GM19239 (cell line): Measurements from ENCODE around the gene CLDN20.
A peak's percentile ranks its signal among the peaks of the same experiment; 100 is the strongest.
"Not testable (repeated sequence)": the region's sequence is repeated elsewhere in the genome, so short reads cannot be mapped to it uniquely, and the experiment has no call there.

Source experiments
- DNase-seq: peaks from one replicate; pipeline ENCODE4 v3.0.0; 2011; ENCODE audit warnings: low spot score; ENCODE audit not compliant: insufficient read length
- FAIRE-seq: peaks from 2 replicates; lab custom pipeline; 2011; peaks lifted over from hg19 to GRCh38; lab: Jason Lieb, UNC

Gene CLDN20

DNA sequence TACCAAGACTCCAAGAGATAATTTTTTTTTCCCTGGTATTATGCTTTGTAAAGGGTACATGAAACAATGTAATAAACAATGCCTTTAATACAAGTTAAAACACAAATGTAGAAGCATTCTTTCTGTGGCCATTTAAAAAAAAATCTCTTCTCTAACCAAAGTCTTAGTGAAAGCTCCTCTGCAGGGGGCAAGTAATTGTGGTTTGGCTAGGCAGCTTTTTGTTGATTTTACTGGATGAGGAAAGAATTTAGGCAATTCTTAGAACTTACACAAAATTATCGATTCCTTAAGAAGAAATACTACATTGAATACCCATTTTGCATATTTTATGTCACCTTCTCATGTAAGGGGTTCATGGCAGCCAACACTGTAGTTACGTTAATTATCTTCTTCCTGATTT, 38.1 kb downstream of the CLDN20 start:
- FAIRE-seq (no peak), DNase-seq (no peak)

- DNase-seq: no peak
- no peak for FAIRE-seq
Observed at GRCh38 chr6:155303361-155303870, 39.6 kb downstream of the CLDN20 start.

DNA sequence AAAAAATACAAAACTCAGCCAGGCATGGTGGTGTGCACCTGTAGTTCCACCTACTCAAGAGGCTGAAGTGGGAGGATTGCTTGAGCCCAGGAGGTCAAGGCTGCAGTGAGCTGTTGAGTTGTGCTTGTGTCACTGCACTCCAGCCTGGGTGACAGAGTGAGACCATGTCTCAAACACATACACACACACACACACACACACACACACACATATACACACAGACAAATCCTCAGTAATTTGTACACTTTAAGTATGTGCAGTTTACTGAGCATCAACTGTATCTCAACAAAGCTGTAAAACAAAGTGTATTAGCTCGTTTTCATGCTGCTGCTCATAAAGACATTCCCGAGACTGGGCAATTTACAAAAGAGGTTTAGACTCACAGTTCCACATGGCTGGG, 43.1 kb downstream of the CLDN20 start:
- no peak for DNase-seq
- FAIRE-seq: no peak

DNA sequence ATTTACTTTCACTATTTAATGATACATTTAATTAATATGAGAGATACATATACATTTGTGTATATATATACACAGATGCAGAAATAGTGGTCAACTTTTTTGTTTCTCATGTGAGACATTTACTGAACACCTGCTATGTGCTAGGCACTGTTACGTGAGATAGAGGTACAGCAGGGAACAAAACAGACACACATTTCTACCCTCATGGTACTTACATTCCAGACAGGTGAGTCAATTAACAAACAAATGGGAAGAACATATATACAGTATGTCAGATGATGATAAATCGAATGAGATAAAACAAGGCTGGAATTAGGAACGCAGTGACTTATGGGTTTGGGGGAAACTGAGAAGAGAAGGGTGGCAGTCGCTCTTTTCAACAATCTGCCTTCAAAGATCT, 45.3 kb downstream of the CLDN20 start:
- DNase-seq: no peak
- FAIRE-seq: no peak

GRCh38 chr6:155310596-155310995, 46.8 kb downstream of the CLDN20 start:
- FAIRE-seq: no peak
- no peak for DNase-seq

DNA sequence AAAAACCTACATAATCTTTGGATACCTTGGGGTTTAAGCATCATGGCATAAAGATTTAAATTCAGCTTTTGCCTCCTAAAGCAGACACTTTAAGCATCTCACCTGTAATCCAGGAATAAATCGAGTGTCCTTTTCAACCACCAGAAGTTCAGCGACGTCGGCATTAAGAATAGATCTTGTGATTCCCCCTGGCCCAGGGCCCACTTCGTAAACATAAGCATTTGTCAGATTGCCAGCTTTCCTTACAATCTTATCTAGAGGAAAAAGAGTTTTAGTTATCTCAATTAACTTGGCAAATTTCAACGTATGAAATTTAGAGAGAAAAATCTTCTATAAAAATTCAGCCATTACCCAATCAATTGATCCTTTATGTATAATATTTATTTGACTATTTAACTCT, 47.3 kb downstream of the CLDN20 start:
- peak; percentile 70 for FAIRE-seq
- DNase-seq: no peak

DNA sequence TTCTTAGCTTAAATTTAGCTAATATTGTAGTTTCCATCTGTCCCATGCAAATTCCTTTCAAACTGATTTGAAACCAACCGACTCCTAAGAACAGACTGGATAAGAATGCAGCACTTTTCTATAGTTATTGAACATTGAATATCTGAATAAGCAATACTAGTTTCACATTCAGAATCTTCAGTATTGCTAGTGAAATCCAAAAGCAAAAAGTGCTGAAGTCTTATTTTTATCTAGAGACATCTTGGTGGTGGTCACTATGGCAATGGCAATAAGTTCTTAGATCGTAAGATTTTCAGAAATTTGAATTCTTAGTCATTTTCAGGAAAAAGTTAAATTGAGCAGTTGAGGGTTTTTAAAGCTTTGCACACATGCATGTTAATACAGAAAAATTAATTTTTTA, 47.8 kb downstream of the CLDN20 start:
- DNase-seq: no peak
- FAIRE-seq: peak; percentile 21

DNA sequence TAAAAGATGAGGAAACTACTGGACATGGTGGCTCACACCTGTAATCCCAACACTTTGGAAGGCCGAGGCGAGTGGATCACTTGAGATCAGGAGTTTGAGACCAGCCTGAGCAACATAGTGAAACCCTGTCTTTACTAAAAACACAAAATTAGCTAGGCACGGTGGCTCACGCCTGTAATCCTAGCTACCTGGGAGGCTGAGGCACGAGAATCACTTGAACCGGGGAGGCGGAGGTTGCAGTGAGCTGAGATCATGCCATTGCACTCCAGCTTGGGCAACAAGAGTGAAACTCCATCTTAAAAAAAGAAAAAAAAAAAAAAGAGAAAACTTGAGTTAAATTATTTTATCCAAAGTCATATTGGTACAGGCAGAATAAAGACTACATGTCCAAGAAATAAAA, 49.1 kb downstream of the CLDN20 start:
- not testable (repeated sequence) for FAIRE-seq, DNase-seq

GRCh38 chr6:155313602-155314091, 49.8 kb downstream of the CLDN20 start:
- DNase-seq (no peak), FAIRE-seq (peak; percentile 90)

DNA sequence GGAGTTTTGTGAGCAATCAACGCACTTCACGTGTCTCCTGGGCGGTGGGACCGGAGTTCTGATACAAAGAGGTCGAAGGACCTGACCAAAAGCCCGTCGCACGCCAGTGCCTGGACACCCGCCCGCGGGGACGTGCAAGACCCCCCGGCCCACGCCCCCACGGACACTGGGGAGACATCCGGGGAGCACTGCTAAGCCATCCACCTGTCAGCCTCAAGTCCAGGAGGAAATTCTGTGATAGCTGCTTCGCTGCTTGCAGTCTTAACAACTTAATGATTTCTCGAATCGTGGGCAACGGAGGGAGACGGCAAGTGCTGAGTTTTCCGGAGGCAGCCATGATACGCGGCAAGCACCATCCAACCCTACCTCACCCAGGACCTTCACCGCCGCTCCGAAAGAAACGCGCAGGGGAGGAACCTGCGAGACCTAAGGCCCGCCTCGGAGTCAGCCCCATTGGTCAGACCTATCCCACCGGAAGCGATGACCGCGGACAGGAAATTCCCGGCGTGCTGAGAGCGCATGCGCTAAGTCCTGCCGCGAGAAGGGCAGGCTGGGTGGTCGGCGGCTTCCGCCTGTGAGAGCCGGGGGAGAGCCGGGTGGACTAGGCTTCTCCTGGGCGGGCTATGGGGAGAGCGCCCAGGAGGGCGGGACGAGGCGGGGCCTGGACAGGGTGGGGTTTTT, 50.4 kb downstream of the CLDN20 start, which contains the start of gene TFB1M:
Gene TFB1M, minus strand, starts transcription at position 393 of the 681 bp plus-strand sequence. Its CDS starts 56 bp downstream, at position 337.
- peak; percentile 48 for DNase-seq
- FAIRE-seq: peak; percentile 100

- no peak for DNase-seq
- FAIRE-seq: no peak
Observed at GRCh38 chr6:155314773-155315515, 51.1 kb downstream of the CLDN20 start.

DNA sequence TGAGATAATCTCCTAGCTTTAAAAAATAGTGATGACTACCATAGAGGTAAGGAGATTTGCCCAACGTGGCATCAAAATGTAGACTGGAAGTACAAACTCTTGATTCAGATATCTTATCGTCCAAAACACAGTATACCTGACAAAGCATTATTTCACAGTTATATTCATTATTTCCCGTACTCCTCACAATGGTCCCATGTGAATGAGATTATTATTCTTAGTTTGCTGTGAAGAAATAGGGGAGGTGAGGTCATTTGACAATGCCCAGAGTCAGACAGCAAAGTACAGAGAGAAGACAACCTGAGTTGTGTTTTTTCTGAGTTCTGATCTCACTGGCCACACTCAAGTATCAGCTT, 51.7 kb downstream of the CLDN20 start:
- FAIRE-seq (no peak), DNase-seq (no peak)

GRCh38 chr6:155316419-155316818, 52.6 kb downstream of the CLDN20 start:
- peak; percentile 88 for FAIRE-seq
- no peak for DNase-seq

DNA sequence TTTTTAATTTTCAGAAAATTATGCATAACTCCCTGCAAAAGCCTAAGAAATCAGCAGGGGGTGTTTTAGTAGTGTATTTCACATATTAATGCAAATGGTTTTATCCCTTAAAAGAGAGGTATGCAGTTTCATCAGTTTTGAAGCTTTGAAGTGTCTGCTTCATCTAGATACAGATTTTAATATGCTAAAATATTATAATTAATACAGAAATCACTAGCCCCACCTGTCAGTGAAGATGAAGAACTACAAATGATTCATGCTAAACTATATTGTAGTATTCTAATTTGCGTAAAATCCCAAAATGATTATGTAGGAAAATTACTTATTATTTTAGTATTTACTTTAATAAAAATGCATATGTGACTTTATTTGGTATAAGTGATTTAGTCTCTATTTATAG, 53.4 kb downstream of the CLDN20 start:
- no peak for DNase-seq
- no peak for FAIRE-seq

DNA sequence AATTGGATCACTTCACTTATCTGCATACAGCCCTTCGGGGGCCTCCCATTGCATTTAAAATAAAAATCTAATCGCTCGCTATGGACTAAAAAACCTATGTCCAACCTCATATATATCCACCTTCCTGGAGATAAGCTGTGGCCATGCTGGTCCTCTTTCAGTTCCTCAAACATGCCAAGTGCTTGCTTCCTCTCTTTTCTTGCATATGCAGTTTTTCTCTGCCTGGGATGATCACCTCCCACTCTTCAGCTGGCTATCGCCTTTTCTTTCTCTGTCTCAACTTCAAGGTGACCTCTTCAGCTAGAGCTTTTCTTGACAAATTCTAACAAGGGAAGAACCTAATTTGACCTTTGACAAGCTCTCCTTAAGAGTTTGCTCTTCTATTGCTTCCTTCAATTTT, 56.1 kb downstream of the CLDN20 start:
- peak; percentile 84 for FAIRE-seq

DNA sequence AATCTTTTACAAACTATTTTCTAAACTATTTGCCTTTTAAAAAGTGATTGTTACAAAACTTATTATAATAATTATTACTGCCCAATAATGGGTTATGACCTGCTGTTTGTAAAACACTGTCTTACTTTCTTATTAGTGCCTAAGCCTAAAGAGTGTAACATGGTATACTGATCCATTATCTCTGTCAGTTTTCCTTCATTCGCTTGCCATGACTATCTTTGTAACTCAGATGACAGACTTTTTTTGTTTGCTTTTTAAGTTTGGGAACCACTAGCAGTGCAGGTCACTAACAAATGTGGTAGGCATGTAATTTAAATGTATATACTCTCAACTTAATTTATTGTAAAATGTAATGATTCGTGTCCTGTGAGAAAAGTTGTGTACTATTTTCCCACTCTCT, 60.4 kb downstream of the CLDN20 start:
- FAIRE-seq (no peak), DNase-seq (no peak)

More for the DNA sequence above, 56.1 kb downstream of the CLDN20 start:
- no peak for DNase-seq

DNA sequence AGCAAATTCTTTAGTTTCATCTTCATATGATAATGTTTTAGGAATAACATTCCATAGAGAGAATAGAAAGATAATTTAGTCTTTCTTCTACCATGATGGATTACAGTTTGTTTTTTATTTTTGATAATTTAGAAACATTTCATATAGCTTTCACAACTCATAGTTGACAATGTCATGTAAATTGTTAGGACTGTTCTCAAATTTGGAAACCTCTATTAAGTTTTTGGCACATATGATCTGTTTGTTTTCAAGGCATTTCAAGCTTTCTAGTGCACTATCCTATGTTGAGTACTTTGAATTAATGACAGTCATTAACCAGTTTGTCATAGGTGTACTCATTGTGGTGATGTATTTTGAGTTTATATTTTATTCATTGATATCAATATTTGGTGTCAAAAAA, 61.2 kb downstream of the CLDN20 start:
- FAIRE-seq: no peak
- no peak for DNase-seq

GRCh38 chr6:155325700-155326516, 62.1 kb downstream of the CLDN20 start:
- FAIRE-seq: peak; percentile 87

More at GRCh38 chr6:155325700-155326516, 62.1 kb downstream of the CLDN20 start:
- no peak for DNase-seq
